ENCODE results near the gene DDX1.

DNA sequence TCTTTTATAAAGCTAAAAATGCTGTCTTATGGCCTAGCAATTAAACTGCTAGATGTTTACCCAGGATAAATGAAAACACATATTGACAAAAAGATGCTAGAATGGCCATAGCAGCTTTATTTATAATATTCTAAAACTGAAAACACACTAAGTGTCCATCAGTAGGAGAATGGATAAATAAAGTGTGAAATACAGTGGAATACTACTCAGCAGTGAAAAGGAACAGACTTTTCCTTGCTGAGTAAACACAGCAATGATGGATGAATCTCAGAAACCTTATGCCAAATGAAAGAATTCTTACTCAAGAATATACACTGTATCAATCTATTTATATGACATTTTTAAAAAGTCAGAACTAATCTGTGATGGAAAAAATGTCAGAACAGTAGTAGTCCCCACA, 33.2 kb downstream of the DDX1 start:
- TF ChIP-seq POLR2A (IDR thresholded peaks at IDR 0.05; ENCODE audit: low read depth) (no peak), EP300 (IDR thresholded peaks at IDR 0.05) (no peak)
- TF ChIP-seq, protein P1, sequence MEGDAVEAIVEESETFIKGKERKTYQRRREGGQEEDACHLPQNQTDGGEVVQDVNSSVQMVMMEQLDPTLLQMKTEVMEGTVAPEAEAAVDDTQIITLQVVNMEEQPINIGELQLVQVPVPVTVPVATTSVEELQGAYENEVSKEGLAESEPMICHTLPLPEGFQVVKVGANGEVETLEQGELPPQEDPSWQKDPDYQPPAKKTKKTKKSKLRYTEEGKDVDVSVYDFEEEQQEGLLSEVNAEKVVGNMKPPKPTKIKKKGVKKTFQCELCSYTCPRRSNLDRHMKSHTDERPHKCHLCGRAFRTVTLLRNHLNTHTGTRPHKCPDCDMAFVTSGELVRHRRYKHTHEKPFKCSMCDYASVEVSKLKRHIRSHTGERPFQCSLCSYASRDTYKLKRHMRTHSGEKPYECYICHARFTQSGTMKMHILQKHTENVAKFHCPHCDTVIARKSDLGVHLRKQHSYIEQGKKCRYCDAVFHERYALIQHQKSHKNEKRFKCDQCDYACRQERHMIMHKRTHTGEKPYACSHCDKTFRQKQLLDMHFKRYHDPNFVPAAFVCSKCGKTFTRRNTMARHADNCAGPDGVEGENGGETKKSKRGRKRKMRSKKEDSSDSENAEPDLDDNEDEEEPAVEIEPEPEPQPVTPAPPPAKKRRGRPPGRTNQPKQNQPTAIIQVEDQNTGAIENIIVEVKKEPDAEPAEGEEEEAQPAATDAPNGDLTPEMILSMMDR (IDR thresholded peaks at IDR 0.05): no peak

All from esophagus muscularis mucosa (tissue), 4 donors.